Breast epithelium (tissue), 3 donors: ENCODE data around the gene SETBP1.

ENCODE experiments used
- CTCF ChIP-seq, 3 donors: fragments of 450-650 bp; IDR thresholded peaks; one replicate each; pipeline ENCODE4 v1.5.1; 2016 to 2017; ENCODE audit warnings: antibody characterized with exemption in 3 of 3, mild to moderate bottlenecking in 3 of 3, moderate library complexity in 3 of 3
- POLR2A ChIP-seq: fragments of 450-650 bp; IDR thresholded peaks from one replicate; pipeline ENCODE4 v1.6.1; 2016; ENCODE audit warnings: antibody characterized with exemption, mild to moderate bottlenecking, moderate library complexity

GRCh38 chr18:44938720-44939665 is 258.3 kb downstream of the SETBP1 start:
- TF ChIP-seq CTCF (IDR thresholded peaks at IDR 0.05), result no peak
- TF ChIP-seq POLR2A, result no peak
